MM.1S (cell line): ENCODE measurements around the gene LTV1.
"Not testable (repeated sequence)": the region's sequence is repeated elsewhere in the genome, so short reads cannot be mapped to it uniquely, and the experiment has no call there.

Experiments
- DNase-seq: peaks from one replicate; pipeline ENCODE4 v3.0.0-alpha.2; 2015
- H2AFZ ChIP-seq: fragments of 300-600 bp; sonication (generic); 2 replicates; pipeline ENCODE4 v1.6.0; 2016; ENCODE audit warnings: antibody characterized with exemption, low read length
- H3F3A ChIP-seq: fragments of 300-600 bp; sonication (generic); 2 replicates; pipeline ENCODE4 v1.6.1; 2016; ENCODE audit warnings: mild to moderate bottlenecking, antibody characterized with exemption, low read length, moderate library complexity, mixed read lengths; ENCODE audit not compliant: insufficient read depth
- H3K27ac ChIP-seq: fragments of 300-600 bp; sonication (generic); 2 replicates; pipeline ENCODE4 v1.5.1; 2016; ENCODE audit warnings: mild to moderate bottlenecking, low read length
- H3K27me3 ChIP-seq: fragments of 300-600 bp; sonication (generic); replicated peaks from 2 replicates; pipeline ENCODE4 v1.6.0; 2016; ENCODE audit warnings: low read length; ENCODE audit not compliant: insufficient read depth
- H3K36me3 ChIP-seq: fragments of 300-600 bp; sonication (generic); replicated peaks from 2 replicates; pipeline ENCODE4 v1.6.1; 2016; ENCODE audit warnings: mild to moderate bottlenecking, low read length, mixed read lengths; ENCODE audit not compliant: insufficient read depth
- H3K4me1 ChIP-seq: fragments of 300-600 bp; sonication (generic); 2 replicates; pipeline ENCODE4 v1.6.1; 2016; ENCODE audit warnings: low read length, mixed read lengths
- H3K4me2 ChIP-seq: fragments of 300-600 bp; sonication (generic); 2 replicates; pipeline ENCODE4 v1.6.0; 2016; ENCODE audit warnings: low read depth, low read length
- H3K4me3 ChIP-seq: fragments of 300-600 bp; sonication (generic); 2 replicates; pipeline ENCODE4 v1.5.1; 2016; ENCODE audit warnings: low read length, mixed read lengths
- H3K79me2 ChIP-seq: fragments of 300-600 bp; sonication (generic); 2 replicates; pipeline ENCODE4 v1.6.1; 2016; ENCODE audit warnings: mixed run types, low read length, mixed read lengths
- H3K9ac ChIP-seq: fragments of 300-600 bp; sonication (generic); 2 replicates; pipeline ENCODE4 v1.6.1; 2016; ENCODE audit warnings: low read length, mixed read lengths
- H3K9me2 ChIP-seq: fragments of 300-600 bp; sonication (generic); replicated peaks from 2 replicates; pipeline ENCODE4 v1.6.1; 2016; ENCODE audit warnings: mild to moderate bottlenecking, low read length, mixed read lengths; ENCODE audit not compliant: insufficient read depth
- H3K9me3 ChIP-seq: fragments of 300-600 bp; sonication (generic); replicated peaks from 2 replicates; pipeline ENCODE4 v1.6.1; 2016; ENCODE audit warnings: mild to moderate bottlenecking, low read length, mixed read lengths; ENCODE audit not compliant: insufficient read depth
- H4K20me1 ChIP-seq: fragments of 300-600 bp; sonication (generic); 2 replicates; pipeline ENCODE4 v1.6.1; 2016; ENCODE audit warnings: mild to moderate bottlenecking, low read length, moderate library complexity, mixed read lengths; ENCODE audit not compliant: insufficient read depth
- CTCF ChIP-seq: fragments of 300-600 bp; sonication (generic); IDR thresholded peaks from 2 replicates; pipeline ENCODE4 v1.5.1; 2016; ENCODE audit warnings: antibody characterized with exemption, low read length, mixed read lengths
- EZH2 ChIP-seq: fragments of 300-600 bp; sonication (generic); optimal IDR thresholded peaks from 2 replicates; pipeline ENCODE3; 2017; ENCODE audit warnings: low read depth, mild to moderate bottlenecking, antibody characterized with exemption, low read length, mixed read lengths
- EZH2phosphoT487 ChIP-seq: fragments of 300-600 bp; sonication (generic); IDR thresholded peaks from 2 replicates; pipeline ENCODE4 v1.6.1; 2018; ENCODE audit warnings: antibody characterized with exemption, low read length

LTV1 gene

GRCh38 chr6:143842902-143843676, at the start of gene LTV1:
LTV1 (plus strand) TSS chr6:143843338; CDS start chr6:143843478, 140 bp downstream.
- peak within 1 kb of the TSS; percentile 62; the same call in 1 of the 2 replicates for H3K27ac ChIP-seq
- H3K36me3 ChIP-seq = no peaks in the 10 kb centered on the region
- DNase-seq = peak; percentile 89
- no peaks in the 10 kb centered on the region for H4K20me1 ChIP-seq
- H3F3A ChIP-seq = no peaks in the 10 kb centered on the region
- no peaks in the 10 kb centered on the region for H3K9me3 ChIP-seq
- no peaks in the 10 kb centered on the region for H3K9me2 ChIP-seq
- peak within 1 kb of the TSS; percentile 93 for H3K9ac ChIP-seq
- peak within 1 kb of the TSS; percentile 73 for H3K4me2 ChIP-seq
- TF ChIP-seq EZH2 = no peak
- H3K4me1 ChIP-seq = no peaks in the 10 kb centered on the region
- no peaks in the 10 kb centered on the region for H3K27me3 ChIP-seq
- H3K79me2 ChIP-seq = peaks cover 32% of the 10 kb centered on the region
- peak within 1 kb of the TSS; percentile 95 for H2AFZ ChIP-seq
- H3K4me3 ChIP-seq = peak within 1 kb of the TSS; percentile 88

- H3K4me1 ChIP-seq, H3K9me2 ChIP-seq, H3K27me3 ChIP-seq, H3F3A ChIP-seq, H3K27ac ChIP-seq, H3K9me3 ChIP-seq, H3K9ac ChIP-seq, H3K4me2 ChIP-seq, H3K4me3 ChIP-seq, DNase-seq, H3K36me3 ChIP-seq, H4K20me1 ChIP-seq, H2AFZ ChIP-seq, H3K79me2 ChIP-seq: not testable (repeated sequence)
Measured at GRCh38 chr6:143796551-143796950, 46.6 kb upstream of the LTV1 start.

GRCh38 chr6:143798487-143798886, 44.7 kb upstream of the LTV1 start:
- H3K79me2 ChIP-seq, H2AFZ ChIP-seq, H3K9ac ChIP-seq, H3K9me2 ChIP-seq, DNase-seq, H3K27me3 ChIP-seq, H3K9me3 ChIP-seq, H3K36me3 ChIP-seq, H4K20me1 ChIP-seq, H3K27ac ChIP-seq, H3F3A ChIP-seq, H3K4me3 ChIP-seq, H3K4me2 ChIP-seq, H3K4me1 ChIP-seq: not testable (repeated sequence)

- H3K9me2 ChIP-seq = no peaks in the 10 kb centered on the region
- no peak overlapping the region for H3K4me2 ChIP-seq
- H3K9me3 ChIP-seq = no peaks in the 10 kb centered on the region
- no peak overlapping the region for H3K27ac ChIP-seq
- H3K9ac ChIP-seq = no peak overlapping the region
- H2AFZ ChIP-seq = no peak overlapping the region
- H3K4me1 ChIP-seq = no peaks in the 10 kb centered on the region
- H3K27me3 ChIP-seq = no peaks in the 10 kb centered on the region
- no peak for DNase-seq
- TF ChIP-seq EZH2 (no peak), EZH2phosphoT487 (no peak), CTCF (no peak)
- H3F3A ChIP-seq = no peaks in the 10 kb centered on the region
- H3K4me3 ChIP-seq = no peak overlapping the region
- H3K36me3 ChIP-seq = no peaks in the 10 kb centered on the region
- no peaks in the 10 kb centered on the region for H3K79me2 ChIP-seq
- no peaks in the 10 kb centered on the region for H4K20me1 ChIP-seq
Measured at GRCh38 chr6:143802833-143803565, 40.1 kb upstream of the LTV1 start.
